Upper lobe of left lung (tissue), 6 donors: ENCODE results near the gene SLC10A7. TPM values are rescaled to one million over a fixed set of nuclear protein-coding genes. Genes with fewer than 3 reads are reported as not detected.

Source experiments
- ATAC-seq, 2 donors: fragments of 200-7000 bp; cut with Tn5 transposase; one replicate each; pipeline ENCODE4 v1.9.1; 2022; ENCODE audit warnings: mild to moderate bottlenecking in 2 of 2, moderate library complexity in 2 of 2; ENCODE audit not compliant: low FRiP score in 2 of 2
- DNase-seq, 2 donors: peaks; one replicate each; pipeline ENCODE4 v3.0.0-alpha.2; 2019 to 2020
- H3K27ac ChIP-seq, 4 donors: fragments of 200-600 bp; sonication (generic); one replicate each; pipeline ENCODE4 v1.5.1; 2016 to 2019
- H3K27me3 ChIP-seq, 4 donors: fragments of 200-600 bp; sonication (generic); one replicate each; pipeline ENCODE4 v1.5.1; 2017 to 2019
- H3K36me3 ChIP-seq, 4 donors: fragments of 200-600 bp; sonication (generic); one replicate each; pipeline ENCODE4 v1.5.1; 2016 to 2019
- H3K4me1 ChIP-seq, 4 donors: fragments of 200-600 bp; sonication (generic); one replicate each; pipeline ENCODE4 v1.5.1; 2018 to 2019
- H3K4me3 ChIP-seq, 4 donors: fragments of 200-600 bp; sonication (generic); one replicate each; pipeline ENCODE4 v1.5.1; 2017 to 2019; ENCODE audit warnings: mild to moderate bottlenecking in 2 of 4, moderate library complexity in 1 of 4
- H3K9me3 ChIP-seq, 4 donors: fragments of 200-600 bp; sonication (generic); one replicate each; pipeline ENCODE4 v1.5.1; 2018 to 2019
- CTCF ChIP-seq, 6 experiments: fragments of 450-650 bp in 4 of 6; fragments of 200-600 bp in 2 of 6; sonication (generic) in 2 of 6; IDR thresholded peaks; one replicate each; pipeline ENCODE4 v1.5.1; 2016 to 2019; ENCODE audit warnings: antibody characterized with exemption in 6 of 6
- EP300 ChIP-seq, 4 donors: sonication (generic); formaldehyde crosslinking; IDR thresholded peaks; one replicate each; pipeline ENCODE4 v1.5.1; 2017; ENCODE audit warnings: antibody characterized with exemption in 4 of 4, control low read depth in 2 of 4
- POLR2A ChIP-seq, 4 donors: fragments of 450-650 bp; IDR thresholded peaks; one replicate each; pipeline ENCODE4 v1.5.1; 2016 to 2017; ENCODE audit warnings: antibody characterized with exemption in 4 of 4, mild to moderate bottlenecking in 2 of 4
- POLR2AphosphoS5 ChIP-seq, 2 donors: sonication (generic); formaldehyde crosslinking; IDR thresholded peaks; one replicate each; pipeline ENCODE4 v1.5.1; 2017; ENCODE audit warnings: antibody characterized with exemption in 2 of 2
- WGBS, 2 donors: methylation state at CpG; one replicate each; pipeline ENCODE4 v1.1.5; 2017 to 2018; 5-methylcytosine and 5-hydroxymethylcytosine counted together
- total RNA-seq, 6 donors: library from RNA; depleted of rRNA in 4 of 6; stranded (reverse); fragments of >200 nt in 4 of 6; gene quantifications; one replicate each; pipeline versions ENCODE4 v1.1.0 to v1.2.1, GENCODE V29; 2016 to 2021
- donor health status: DM: no; HTN: no; CAD: no; lungs with moderate emphysema.
- donor health status: DM: no; HTN: yes; CAD: no; lungs with severe emphysema.

The SLC10A7 gene
- total RNA-seq, 6 donors from 2014 or later = 11.1 to 20.9 (median 14.1) TPM

- Histone ChIP-seq H3K4me1 (peaks cover 20 to 28% (median 25%) of the 10 kb centered on the region in 4 donors), H3K36me3 (no peaks in the 10 kb centered on the region), H3K4me3 (no peak overlapping the region), H3K9me3 (no peaks in the 10 kb centered on the region), H3K27me3 (no peaks in the 10 kb centered on the region), H3K27ac (peak overlapping the region in 1 of 4 donors; percentile 9)
- TF ChIP-seq POLR2A (IDR thresholded peaks at IDR 0.05) = no peak
- TF ChIP-seq CTCF (IDR thresholded peaks at IDR 0.05) = no peak
- no peak for TF ChIP-seq POLR2AphosphoS5 (IDR thresholded peaks at IDR 0.05)
- no peak for TF ChIP-seq EP300 (IDR thresholded peaks at IDR 0.05)
- DNase-seq (no peak), ATAC-seq (peak in 1 of 2 donors; percentile 35)
- 59 to 67% methylated on average over 4 of the region's 4 CpGs for WGBS, 2 donors
These were observed 186.8 kb downstream of the SLC10A7 start for GRCh38 chr4:146334862-146335449.

- TF ChIP-seq POLR2AphosphoS5 (IDR thresholded peaks at IDR 0.05) (no peak), CTCF (IDR thresholded peaks at IDR 0.05) (no peak)
- H3K27me3 ChIP-seq = no peaks in the 10 kb centered on the region
- no peak for DNase-seq
- H3K4me1 ChIP-seq = peaks cover 20 to 28% (median 25%) of the 10 kb centered on the region in 4 donors
- 66 to 73% methylated on average over 2 of the region's 2 CpGs for WGBS, 2 donors
- no peaks in the 10 kb centered on the region for H3K9me3 ChIP-seq
- H3K36me3 ChIP-seq = no peaks in the 10 kb centered on the region
- no peak overlapping the region for H3K4me3 ChIP-seq
- ATAC-seq = no peak
- no peak overlapping the region for H3K27ac ChIP-seq
These were observed 187.9 kb downstream of the SLC10A7 start for GRCh38 chr4:146333895-146334262.

- ATAC-seq = peak in 1 of 2 donors; percentile 58
- Histone ChIP-seq H3K4me3 (no peak overlapping the region), H3K4me1 (peaks cover 20 to 28% (median 25%) of the 10 kb centered on the region in 4 donors), H3K27ac (no peak overlapping the region), H3K27me3 (no peaks in the 10 kb centered on the region), H3K36me3 (no peaks in the 10 kb centered on the region), H3K9me3 (no peaks in the 10 kb centered on the region)
- no peak for DNase-seq
- no peak for TF ChIP-seq POLR2AphosphoS5 (IDR thresholded peaks at IDR 0.05)
- WGBS, 2 donors = 44 to 53% methylated on average over 4 of the region's 4 CpGs
These were observed 188.4 kb downstream of the SLC10A7 start for GRCh38 chr4:146333187-146333894.

GRCh38 chr4:146330392-146330791 lies 191.3 kb downstream of the SLC10A7 start:
- Histone ChIP-seq H3K4me1 (peaks cover 11 to 14% (median 11%) of the 10 kb centered on the region in 4 donors), H3K4me3 (no peak overlapping the region), H3K9me3 (no peaks in the 10 kb centered on the region), H3K36me3 (no peaks in the 10 kb centered on the region), H3K27me3 (no peaks in the 10 kb centered on the region), H3K27ac (no peak overlapping the region)
- DNase-seq = no peak
- TF ChIP-seq POLR2A (IDR thresholded peaks at IDR 0.05) = no peak
- TF ChIP-seq EP300 (IDR thresholded peaks at IDR 0.05) = no peak
- no peak for TF ChIP-seq POLR2AphosphoS5 (IDR thresholded peaks at IDR 0.05)
- TF ChIP-seq CTCF (IDR thresholded peaks at IDR 0.05) = no peak
- no peak for ATAC-seq
- 78 to 81% methylated on average over 4 of the region's 4 CpGs for WGBS, 2 donors

GRCh38 chr4:146329050-146329716 lies 192.6 kb downstream of the SLC10A7 start:
- Histone ChIP-seq H3K4me1 (peaks cover 8% of the 10 kb centered on the region in 4 donors), H3K27me3 (no peaks in the 10 kb centered on the region), H3K36me3 (peaks cover 0 to 3% (median 0%) of the 10 kb centered on the region in 4 donors), H3K4me3 (no peak overlapping the region), H3K27ac (no peak overlapping the region), H3K9me3 (no peaks in the 10 kb centered on the region)
- ATAC-seq (no peak), DNase-seq (no peak)
- no peak for TF ChIP-seq CTCF (IDR thresholded peaks at IDR 0.05)
- TF ChIP-seq POLR2A (IDR thresholded peaks at IDR 0.05) = no peak
- no peak for TF ChIP-seq EP300 (IDR thresholded peaks at IDR 0.05)
- no peak for TF ChIP-seq POLR2AphosphoS5 (IDR thresholded peaks at IDR 0.05)
